ENCODE measurements around the gene ABCA3. TPM values are rescaled to one million over a fixed set of nuclear protein-coding genes. Genes with fewer than 3 reads are reported as not detected.

Gene ABCA3
- total RNA-seq, 1 donor, result 1.4 TPM

DNA sequence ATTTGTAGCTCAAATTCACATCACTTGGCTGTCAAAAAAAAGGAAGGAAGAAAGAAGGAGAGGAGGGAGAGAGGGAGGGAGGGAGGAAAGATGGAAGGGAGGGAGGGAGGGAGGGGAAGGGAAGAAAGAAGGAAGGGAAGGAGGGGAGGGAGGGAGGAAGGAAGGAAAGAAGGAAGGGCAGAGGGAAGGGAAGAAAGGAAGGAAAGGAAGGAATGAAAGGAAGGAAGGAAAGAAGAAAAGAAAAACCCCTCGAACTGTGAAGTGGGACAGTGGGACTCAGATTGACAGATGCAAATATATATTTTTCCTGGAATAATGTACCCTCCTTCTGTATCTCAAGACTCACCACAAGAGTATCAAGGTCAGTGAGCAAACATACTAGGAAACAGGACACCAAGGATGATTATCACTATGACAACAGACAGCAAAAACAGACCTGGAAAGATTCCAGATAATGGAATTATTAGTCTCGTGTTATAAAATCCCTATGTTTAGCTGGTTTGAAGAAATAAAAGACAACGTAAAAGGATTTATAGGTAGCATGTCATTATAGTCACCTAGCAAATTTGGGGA, 24.2 kb upstream of the ABCA3 start:
- H4K20me1 ChIP-seq (ENCODE audit: insufficient read depth, low read length), result no peaks in the 10 kb centered on the region
- H3K4me1 ChIP-seq (ENCODE audit: insufficient read depth, low read length), result peaks cover 15% of the 10 kb centered on the region
- H3K79me2 ChIP-seq (ENCODE audit: insufficient read depth, low read length), result no peaks in the 10 kb centered on the region
- H3K27ac ChIP-seq (ENCODE audit: low read depth, low read length), result no peak overlapping the region
- no peaks in the 10 kb centered on the region for H3K36me3 ChIP-seq (ENCODE audit: insufficient read depth, low read length)
- no peak overlapping the region for H3K4me3 ChIP-seq (ENCODE audit: insufficient read depth, low read length)
- H3K4me2 ChIP-seq (ENCODE audit: insufficient read depth, low read length), result no peak overlapping the region
- TF ChIP-seq, protein P1, sequence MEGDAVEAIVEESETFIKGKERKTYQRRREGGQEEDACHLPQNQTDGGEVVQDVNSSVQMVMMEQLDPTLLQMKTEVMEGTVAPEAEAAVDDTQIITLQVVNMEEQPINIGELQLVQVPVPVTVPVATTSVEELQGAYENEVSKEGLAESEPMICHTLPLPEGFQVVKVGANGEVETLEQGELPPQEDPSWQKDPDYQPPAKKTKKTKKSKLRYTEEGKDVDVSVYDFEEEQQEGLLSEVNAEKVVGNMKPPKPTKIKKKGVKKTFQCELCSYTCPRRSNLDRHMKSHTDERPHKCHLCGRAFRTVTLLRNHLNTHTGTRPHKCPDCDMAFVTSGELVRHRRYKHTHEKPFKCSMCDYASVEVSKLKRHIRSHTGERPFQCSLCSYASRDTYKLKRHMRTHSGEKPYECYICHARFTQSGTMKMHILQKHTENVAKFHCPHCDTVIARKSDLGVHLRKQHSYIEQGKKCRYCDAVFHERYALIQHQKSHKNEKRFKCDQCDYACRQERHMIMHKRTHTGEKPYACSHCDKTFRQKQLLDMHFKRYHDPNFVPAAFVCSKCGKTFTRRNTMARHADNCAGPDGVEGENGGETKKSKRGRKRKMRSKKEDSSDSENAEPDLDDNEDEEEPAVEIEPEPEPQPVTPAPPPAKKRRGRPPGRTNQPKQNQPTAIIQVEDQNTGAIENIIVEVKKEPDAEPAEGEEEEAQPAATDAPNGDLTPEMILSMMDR (IDR thresholded peaks at IDR 0.05; ENCODE audit: extremely low read depth, low read depth, low read length), result no peak
- peaks cover 25% of the 10 kb centered on the region for H3K27me3 ChIP-seq (ENCODE audit: insufficient read depth, low read length)
- DNase-seq (ENCODE audit: insufficient read length, low spot score, missing footprints), result no peak
- no peak overlapping the region for H2AFZ ChIP-seq (ENCODE audit: low read length)
- H3K9me3 ChIP-seq (ENCODE audit: low read depth, low read length), result no peaks in the 10 kb centered on the region

- TF ChIP-seq, protein P1 (IDR thresholded peaks at IDR 0.05; ENCODE audit: extremely low read depth, low read depth, low read length), result no peak
- H3K4me2 ChIP-seq (ENCODE audit: insufficient read depth, low read length), result no peak overlapping the region
- H3K4me3 ChIP-seq (ENCODE audit: insufficient read depth, low read length), result no peak overlapping the region
- H3K27me3 ChIP-seq (ENCODE audit: insufficient read depth, low read length), result peaks cover 28% of the 10 kb centered on the region
- no peaks in the 10 kb centered on the region for H3K79me2 ChIP-seq (ENCODE audit: insufficient read depth, low read length)
- H3K4me1 ChIP-seq (ENCODE audit: insufficient read depth, low read length), result peaks cover 15% of the 10 kb centered on the region
- H2AFZ ChIP-seq (ENCODE audit: low read length), result no peak overlapping the region
- no peak for DNase-seq (ENCODE audit: insufficient read length, low spot score, missing footprints)
- H3K36me3 ChIP-seq (ENCODE audit: insufficient read depth, low read length), result no peaks in the 10 kb centered on the region
- H4K20me1 ChIP-seq (ENCODE audit: insufficient read depth, low read length), result no peaks in the 10 kb centered on the region
- H3K27ac ChIP-seq (ENCODE audit: low read depth, low read length), result no peak overlapping the region
- H3K9me3 ChIP-seq (ENCODE audit: low read depth, low read length), result no peaks in the 10 kb centered on the region
These were observed 21.7 kb upstream of the ABCA3 start for GRCh38 chr16:2362218-2362617.

GRCh38 chr16:2361129-2361528, 20.6 kb upstream of the ABCA3 start:
- no peak for DNase-seq (ENCODE audit: insufficient read length, low spot score, missing footprints)
- no peak overlapping the region for H3K4me3 ChIP-seq (ENCODE audit: insufficient read depth, low read length)
- H2AFZ ChIP-seq (ENCODE audit: low read length), result no peak overlapping the region
- peaks cover 28% of the 10 kb centered on the region for H3K27me3 ChIP-seq (ENCODE audit: insufficient read depth, low read length)
- H3K9me3 ChIP-seq (ENCODE audit: low read depth, low read length), result no peaks in the 10 kb centered on the region
- H3K36me3 ChIP-seq (ENCODE audit: insufficient read depth, low read length), result no peaks in the 10 kb centered on the region
- TF ChIP-seq, protein P1 (IDR thresholded peaks at IDR 0.05; ENCODE audit: extremely low read depth, low read depth, low read length), result no peak
- H4K20me1 ChIP-seq (ENCODE audit: insufficient read depth, low read length), result no peaks in the 10 kb centered on the region
- no peak overlapping the region for H3K27ac ChIP-seq (ENCODE audit: low read depth, low read length)
- peaks cover 9% of the 10 kb centered on the region for H3K4me1 ChIP-seq (ENCODE audit: insufficient read depth, low read length)
- no peak overlapping the region for H3K4me2 ChIP-seq (ENCODE audit: insufficient read depth, low read length)
- no peaks in the 10 kb centered on the region for H3K79me2 ChIP-seq (ENCODE audit: insufficient read depth, low read length)

- H2AFZ ChIP-seq (ENCODE audit: low read length), result no peak overlapping the region
- no peaks in the 10 kb centered on the region for H3K36me3 ChIP-seq (ENCODE audit: insufficient read depth, low read length)
- H4K20me1 ChIP-seq (ENCODE audit: insufficient read depth, low read length), result no peaks in the 10 kb centered on the region
- no peak for DNase-seq (ENCODE audit: insufficient read length, low spot score, missing footprints)
- H3K4me3 ChIP-seq (ENCODE audit: insufficient read depth, low read length), result no peak overlapping the region
- no peak overlapping the region for H3K4me2 ChIP-seq (ENCODE audit: insufficient read depth, low read length)
- no peaks in the 10 kb centered on the region for H3K9me3 ChIP-seq (ENCODE audit: low read depth, low read length)
- H3K27me3 ChIP-seq (ENCODE audit: insufficient read depth, low read length), result peaks cover 28% of the 10 kb centered on the region
- H3K27ac ChIP-seq (ENCODE audit: low read depth, low read length), result no peak overlapping the region
- H3K4me1 ChIP-seq (ENCODE audit: insufficient read depth, low read length), result no peaks in the 10 kb centered on the region
- TF ChIP-seq, protein P1 (IDR thresholded peaks at IDR 0.05; ENCODE audit: extremely low read depth, low read depth, low read length), result no peak
- no peaks in the 10 kb centered on the region for H3K79me2 ChIP-seq (ENCODE audit: insufficient read depth, low read length)
These were observed 19.4 kb upstream of the ABCA3 start for GRCh38 chr16:2359919-2360318.
